Glutamatergic neuron (in vitro differentiated cells): Measurements from ENCODE around the gene PTCRA. TPM values are rescaled to one million over a fixed set of nuclear protein-coding genes. Genes with fewer than 3 reads are reported as not detected.

Experiments used
- DNase-seq: peaks from one replicate; pipeline ENCODE4 v3.0.0; 2022
- H3K27ac Mint-ChIP-seq: one replicate; pipeline ENCODE4 v1.8.0; 2020; ENCODE audit warnings: mild to moderate bottlenecking, mixed read lengths, inconsistent platforms; ENCODE audit not compliant: unreplicated experiment
- H3K27me3 Mint-ChIP-seq: one replicate; pipeline ENCODE4 v1.8.0; 2020; ENCODE audit warnings: mild to moderate bottlenecking, moderate library complexity, mixed read lengths, inconsistent platforms; ENCODE audit not compliant: unreplicated experiment
- H3K36me3 Mint-ChIP-seq: one replicate; pipeline ENCODE4 v1.8.0; 2020; ENCODE audit warnings: mild to moderate bottlenecking, mixed read lengths, inconsistent platforms; ENCODE audit not compliant: unreplicated experiment
- H3K4me1 Mint-ChIP-seq: one replicate; pipeline ENCODE4 v1.8.0; 2020; ENCODE audit warnings: mild to moderate bottlenecking, low read depth, mixed read lengths, inconsistent platforms; ENCODE audit not compliant: unreplicated experiment
- H3K4me3 Mint-ChIP-seq: one replicate; pipeline ENCODE4 v1.8.0; 2020; ENCODE audit warnings: mild to moderate bottlenecking, mixed read lengths, inconsistent platforms; ENCODE audit not compliant: unreplicated experiment
- H3K9me3 Mint-ChIP-seq: one replicate; pipeline ENCODE4 v1.8.0; 2020; ENCODE audit warnings: mild to moderate bottlenecking, moderate library complexity, mixed read lengths, inconsistent platforms; ENCODE audit not compliant: unreplicated experiment
- CTCF ChIP-seq: fragments of 200-600 bp; sonication (generic); IDR thresholded peaks from one replicate; pipeline ENCODE4 v1.5.0; 2021; ENCODE audit not compliant: partially characterized antibody, unreplicated experiment
- long read RNA-seq: library from polyadenylated mRNA; unstranded; transcript quantifications from one replicate; pipeline ENCODE4 v2.0.0, GENCODE V29; 2020; ENCODE audit not compliant: unreplicated experiment
- total RNA-seq: library from RNA; stranded (reverse); fragmentation: NEBNext Ultra II Directional; extraction: Animal tissue kit (Norgen Biotek cat#: 25700); gene quantifications from one replicate; pipeline ENCODE4 v1.2.1, GENCODE V29; 2021; ENCODE audit not compliant: unreplicated experiment

PTCRA gene
- not detected for total RNA-seq
- long read RNA-seq, result 0 reads

- Mint-ChIP-seq H3K4me3 (no peak within 1 kb of the TSS), H3K9me3 (no peaks in the 10 kb centered on the region), H3K4me1 (peaks cover 2% of the 10 kb centered on the region), H3K27ac (no peak within 1 kb of the TSS), H3K36me3 (no peaks in the 10 kb centered on the region), H3K27me3 (peaks cover 4% of the 10 kb centered on the region)
- TF ChIP-seq CTCF, result no peak
- no peak for DNase-seq
Observed at GRCh38 chr6:42915732-42916131, at the start of gene PTCRA. Gene PTCRA (plus strand): TSS chr6:42916053. CDS start chr6:42916070, 17 bp downstream.

GRCh38 chr6:42870145-42870936 lies 45.5 kb upstream of the PTCRA start:
- no peak overlapping the region for H3K4me3 Mint-ChIP-seq
- no peak overlapping the region for H3K27ac Mint-ChIP-seq
- H3K36me3 Mint-ChIP-seq, result no peaks in the 10 kb centered on the region
- DNase-seq, result no peak
- no peaks in the 10 kb centered on the region for H3K9me3 Mint-ChIP-seq
- H3K27me3 Mint-ChIP-seq, result peaks cover 2% of the 10 kb centered on the region
- H3K4me1 Mint-ChIP-seq, result no peaks in the 10 kb centered on the region
- no peak for TF ChIP-seq CTCF

- no peak for TF ChIP-seq CTCF
- Mint-ChIP-seq H3K27me3 (peaks cover 2% of the 10 kb centered on the region), H3K4me3 (no peak overlapping the region), H3K4me1 (no peaks in the 10 kb centered on the region), H3K27ac (no peak overlapping the region), H3K36me3 (no peaks in the 10 kb centered on the region), H3K9me3 (no peaks in the 10 kb centered on the region)
- no peak for DNase-seq
Observed at GRCh38 chr6:42871711-42872110, 44.1 kb upstream of the PTCRA start.

- Mint-ChIP-seq H3K27ac (no peak overlapping the region), H3K4me1 (no peaks in the 10 kb centered on the region), H3K4me3 (no peak overlapping the region), H3K36me3 (no peaks in the 10 kb centered on the region), H3K27me3 (peaks cover 2% of the 10 kb centered on the region), H3K9me3 (no peaks in the 10 kb centered on the region)
- TF ChIP-seq CTCF, result no peak
- DNase-seq, result no peak
Observed at GRCh38 chr6:42873313-42873712, 42.5 kb upstream of the PTCRA start.

GRCh38 chr6:42877695-42878094 lies 38.2 kb upstream of the PTCRA start:
- no peak for DNase-seq
- TF ChIP-seq CTCF, result no peak
- H3K4me3 Mint-ChIP-seq, result no peak overlapping the region
- H3K36me3 Mint-ChIP-seq, result no peaks in the 10 kb centered on the region
- H3K9me3 Mint-ChIP-seq, result peaks cover 5% of the 10 kb centered on the region
- no peaks in the 10 kb centered on the region for H3K4me1 Mint-ChIP-seq
- H3K27ac Mint-ChIP-seq, result no peak overlapping the region
- peaks cover 9% of the 10 kb centered on the region for H3K27me3 Mint-ChIP-seq
